SH-SY5Y (cell line): ENCODE results near the gene KCNQ5.

ENCODE experiments used
- GATA2 ChIP-seq: IDR thresholded peaks from 2 replicates; pipeline ENCODE4 v1.6.1; 2011; ENCODE audit warnings: mild to moderate bottlenecking, low read depth, low read length
- GATA3 ChIP-seq: IDR thresholded peaks from 2 replicates; pipeline ENCODE4 v1.6.1; 2011; ENCODE audit warnings: low read depth, mild to moderate bottlenecking, low read length, moderate library complexity

DNA sequence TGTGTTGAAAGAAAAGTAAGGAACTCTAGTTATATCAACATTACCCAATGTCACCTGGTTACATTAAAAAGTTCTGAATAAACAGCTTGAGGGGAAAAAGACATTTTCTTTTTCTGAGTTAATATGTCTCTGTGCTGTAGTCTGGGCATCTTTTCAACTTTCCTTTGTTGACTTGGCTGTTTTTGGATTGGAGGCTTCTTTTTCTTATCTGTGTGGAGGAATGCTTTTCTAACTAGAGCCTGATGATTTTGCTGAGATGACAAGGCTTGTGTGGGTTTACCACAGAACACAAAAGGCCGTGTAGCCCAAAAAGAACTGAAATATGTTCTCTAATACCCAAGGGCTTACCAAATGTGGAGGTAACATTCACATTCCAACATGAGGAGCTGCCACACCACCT is 161.8 kb downstream of the KCNQ5 start:
- TF ChIP-seq GATA2 (no peak), GATA3 (no peak)
